DMS53 (cell line): ENCODE measurements around the gene PEAK3.
A peak's percentile ranks its signal among the peaks of the same experiment; 100 is the strongest.

ENCODE experiments used
- DNase-seq: peaks from one replicate; lab custom pipeline; 2025; lab: John Stamatoyannopoulos, UW

Gene PEAK3

GRCh38 chr19:2236314-2237050 lies 45.5 kb downstream of the PEAK3 start, which contains the start of the genes PLEKHJ1 and SF3A2:
PLEKHJ1 (minus strand) TSS chr19:2236329; CDS start chr19:2236248, 81 bp downstream.
SF3A2 (plus strand) TSS chr19:2236824; CDS start chr19:2243419, 6,595 bp downstream.
- peak; percentile 97 for DNase-seq

GRCh38 chr19:2236064-2236313 lies 46.0 kb downstream of the PEAK3 start:
- DNase-seq: no peak

GRCh38 chr19:2235381-2236063 lies 46.5 kb downstream of the PEAK3 start:
- DNase-seq: peak; percentile 71

- peak; percentile 51 for DNase-seq
These were observed 47.0 kb downstream of the PEAK3 start for GRCh38 chr19:2234996-2235380.

- DNase-seq: no peak
These were observed 48.2 kb downstream of the PEAK3 start for GRCh38 chr19:2233601-2234280.

- no peak for DNase-seq
These were observed 49.5 kb downstream of the PEAK3 start for GRCh38 chr19:2232286-2233151.

- DNase-seq: peak; percentile 55
These were observed 50.3 kb downstream of the PEAK3 start for GRCh38 chr19:2231621-2232221.

- DNase-seq: no peak
These were observed 51.0 kb downstream of the PEAK3 start for GRCh38 chr19:2230807-2231533.

- DNase-seq: no peak
These were observed 51.9 kb downstream of the PEAK3 start for GRCh38 chr19:2230033-2230531.

GRCh38 chr19:2229103-2230032 lies 52.6 kb downstream of the PEAK3 start:
- DNase-seq: no peak

- DNase-seq: no peak
These were observed 53.6 kb downstream of the PEAK3 start for GRCh38 chr19:2228157-2229030.

- DNase-seq: no peak
These were observed 54.4 kb downstream of the PEAK3 start for GRCh38 chr19:2227415-2228156.

- no peak for DNase-seq
These were observed 55.1 kb downstream of the PEAK3 start for GRCh38 chr19:2226840-2227360.

- no peak for DNase-seq
These were observed 55.7 kb downstream of the PEAK3 start for GRCh38 chr19:2226051-2226839.

GRCh38 chr19:2225415-2226050 lies 56.4 kb downstream of the PEAK3 start:
- DNase-seq: no peak

- DNase-seq: no peak
These were observed 57.1 kb downstream of the PEAK3 start for GRCh38 chr19:2224754-2225349.
